ENCODE results near the gene MAP3K13. TPM values are rescaled to one million over a fixed set of nuclear protein-coding genes. Genes with fewer than 3 reads are reported as not detected.

Gene MAP3K13
- total RNA-seq, 1 donor from 2014 or later, result 40.3 TPM

DNA sequence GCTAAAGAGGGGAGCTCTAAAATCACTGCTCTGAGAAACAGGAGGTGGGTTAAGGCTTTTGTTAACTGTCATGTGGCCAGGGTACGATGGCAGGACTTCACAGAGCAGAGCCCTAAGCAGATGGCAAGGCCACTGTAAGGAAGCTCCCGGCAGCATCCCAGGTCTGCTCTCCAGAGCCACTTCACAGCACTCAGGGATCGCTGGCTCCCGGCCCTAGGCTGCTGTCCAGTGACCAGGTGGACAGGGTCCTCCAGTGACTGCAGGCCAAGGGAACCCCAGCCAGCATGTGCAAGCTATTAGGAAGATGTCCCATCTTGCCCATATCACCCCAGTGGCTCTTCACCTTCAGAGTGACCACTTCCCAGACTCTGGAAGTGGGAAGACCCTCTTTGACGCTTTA lies 125.5 kb downstream of the MAP3K13 start:
- Mint-ChIP-seq H3K4me1 (no peaks in the 10 kb centered on the region), H3K27me3 (ENCODE audit: low read depth) (no peaks in the 10 kb centered on the region), H3K36me3 (peaks cover 17% of the 10 kb centered on the region), H3K4me3 (no peak overlapping the region), H3K9me3 (no peaks in the 10 kb centered on the region), H3K27ac (no peak overlapping the region)
- TF ChIP-seq, protein P1, sequence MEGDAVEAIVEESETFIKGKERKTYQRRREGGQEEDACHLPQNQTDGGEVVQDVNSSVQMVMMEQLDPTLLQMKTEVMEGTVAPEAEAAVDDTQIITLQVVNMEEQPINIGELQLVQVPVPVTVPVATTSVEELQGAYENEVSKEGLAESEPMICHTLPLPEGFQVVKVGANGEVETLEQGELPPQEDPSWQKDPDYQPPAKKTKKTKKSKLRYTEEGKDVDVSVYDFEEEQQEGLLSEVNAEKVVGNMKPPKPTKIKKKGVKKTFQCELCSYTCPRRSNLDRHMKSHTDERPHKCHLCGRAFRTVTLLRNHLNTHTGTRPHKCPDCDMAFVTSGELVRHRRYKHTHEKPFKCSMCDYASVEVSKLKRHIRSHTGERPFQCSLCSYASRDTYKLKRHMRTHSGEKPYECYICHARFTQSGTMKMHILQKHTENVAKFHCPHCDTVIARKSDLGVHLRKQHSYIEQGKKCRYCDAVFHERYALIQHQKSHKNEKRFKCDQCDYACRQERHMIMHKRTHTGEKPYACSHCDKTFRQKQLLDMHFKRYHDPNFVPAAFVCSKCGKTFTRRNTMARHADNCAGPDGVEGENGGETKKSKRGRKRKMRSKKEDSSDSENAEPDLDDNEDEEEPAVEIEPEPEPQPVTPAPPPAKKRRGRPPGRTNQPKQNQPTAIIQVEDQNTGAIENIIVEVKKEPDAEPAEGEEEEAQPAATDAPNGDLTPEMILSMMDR (IDR thresholded peaks at IDR 0.05; ENCODE audit: unreplicated experiment), result no peak
- no peak for DNase-seq (ENCODE audit: low spot score in 2 of 2, unreplicated experiment in 2 of 2)

DNA sequence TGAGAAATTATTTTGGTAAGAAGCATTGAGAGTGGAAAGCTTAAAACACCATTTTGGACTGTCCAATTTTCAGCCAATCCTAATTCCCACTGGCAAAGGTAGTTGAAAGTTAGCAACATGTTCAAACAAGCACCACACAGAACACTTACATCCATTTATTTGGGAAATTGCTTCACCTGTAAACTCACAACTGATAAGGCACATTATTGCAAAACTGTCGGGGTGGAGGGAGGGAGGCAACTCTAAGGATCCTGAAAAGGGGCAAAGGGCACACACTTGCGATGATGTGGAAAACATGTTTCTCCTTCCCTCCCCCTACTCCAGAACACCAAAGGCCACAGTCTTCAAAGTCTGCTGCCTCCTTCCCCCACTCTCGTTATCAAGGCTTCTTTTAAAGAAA lies 126.5 kb downstream of the MAP3K13 start:
- H3K9me3 Mint-ChIP-seq, result no peaks in the 10 kb centered on the region
- no peaks in the 10 kb centered on the region for H3K27me3 Mint-ChIP-seq (ENCODE audit: low read depth)
- no peak overlapping the region for H3K27ac Mint-ChIP-seq
- H3K4me3 Mint-ChIP-seq, result no peak overlapping the region
- TF ChIP-seq, protein P1 (IDR thresholded peaks at IDR 0.05; ENCODE audit: unreplicated experiment), result no peak
- DNase-seq (ENCODE audit: low spot score in 2 of 2, unreplicated experiment in 2 of 2), result no peak
- peaks cover 23% of the 10 kb centered on the region for H3K36me3 Mint-ChIP-seq
- no peaks in the 10 kb centered on the region for H3K4me1 Mint-ChIP-seq

DNA sequence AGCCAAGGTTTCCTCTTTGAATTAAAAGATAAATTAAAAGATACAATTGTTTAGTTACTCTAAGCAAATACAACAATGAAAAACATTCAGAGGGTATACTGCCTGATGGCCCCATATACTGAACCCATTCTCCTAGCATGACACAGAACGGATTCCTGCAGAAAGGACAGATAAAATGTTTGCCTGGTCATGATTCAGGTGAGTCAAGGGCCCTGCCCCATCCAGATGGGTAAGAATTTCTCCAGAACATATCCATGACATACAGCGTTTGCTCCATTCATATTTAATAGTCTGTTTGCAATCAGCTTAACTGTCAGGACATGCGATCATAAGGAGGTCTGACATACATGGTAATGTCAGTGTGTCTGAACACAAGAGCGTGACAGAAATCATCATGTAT lies 127.3 kb downstream of the MAP3K13 start:
- DNase-seq (ENCODE audit: low spot score in 2 of 2, unreplicated experiment in 2 of 2), result no peak
- no peaks in the 10 kb centered on the region for H3K9me3 Mint-ChIP-seq
- H3K36me3 Mint-ChIP-seq, result peaks cover 27% of the 10 kb centered on the region
- H3K4me1 Mint-ChIP-seq, result no peaks in the 10 kb centered on the region
- no peak overlapping the region for H3K27ac Mint-ChIP-seq
- no peak overlapping the region for H3K4me3 Mint-ChIP-seq
- TF ChIP-seq, protein P1 (IDR thresholded peaks at IDR 0.05; ENCODE audit: unreplicated experiment), result no peak
- H3K27me3 Mint-ChIP-seq (ENCODE audit: low read depth), result no peaks in the 10 kb centered on the region

DNA sequence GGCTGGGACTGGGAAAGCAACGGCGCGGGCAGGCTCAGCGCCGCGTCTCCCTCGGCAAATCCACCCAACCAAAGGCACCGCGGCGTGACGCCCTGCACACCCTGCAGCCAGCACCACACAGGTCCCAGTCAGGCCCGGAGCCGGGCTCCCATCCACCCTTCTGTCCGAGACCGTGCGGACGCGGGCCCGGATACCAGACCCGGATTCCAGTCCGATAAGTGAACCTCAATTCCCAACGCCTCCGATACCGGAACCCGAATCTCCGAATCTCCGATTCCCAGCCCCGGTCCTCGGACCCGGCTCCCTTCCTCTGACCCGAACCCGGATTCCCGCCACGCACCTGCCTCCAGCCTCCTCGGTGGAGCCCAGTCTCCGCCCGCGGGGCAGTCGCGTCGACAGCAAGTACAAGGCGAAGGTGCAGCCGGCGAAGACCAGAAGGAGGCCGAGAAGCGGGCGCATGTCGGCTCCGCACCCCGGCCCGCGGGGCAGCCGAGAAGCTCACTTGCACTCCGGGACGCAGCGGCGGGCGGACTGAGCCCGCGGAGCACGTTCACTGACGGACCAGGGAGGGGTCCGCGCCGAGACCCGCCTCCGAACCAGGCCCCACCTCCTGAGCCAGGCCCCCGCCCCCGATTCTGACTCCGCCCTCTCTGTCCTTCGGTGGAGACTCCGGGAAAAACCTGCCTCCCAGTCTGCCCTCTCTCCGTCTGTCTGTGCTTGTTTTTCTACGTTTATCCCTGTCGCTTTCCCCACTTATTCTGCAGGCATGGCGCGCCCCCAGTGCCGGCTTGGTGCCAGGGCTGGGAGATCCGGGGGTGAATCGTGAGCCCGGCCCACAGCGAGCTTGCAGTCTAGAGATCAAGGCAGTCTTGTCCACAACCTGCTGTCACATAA lies 135.8 kb downstream of the MAP3K13 start, which contains the start of gene TMEM41A:
Gene TMEM41A, minus strand, starts transcription at position 533 of the 894 bp plus-strand sequence. Its CDS starts 74 bp downstream, at position 459.
- TF ChIP-seq, protein P1 (IDR thresholded peaks at IDR 0.05; ENCODE audit: unreplicated experiment), result no peak
- peaks cover 27% of the 10 kb centered on the region for H3K27me3 Mint-ChIP-seq (ENCODE audit: low read depth)
- peaks cover 16% of the 10 kb centered on the region for H3K36me3 Mint-ChIP-seq
- DNase-seq (ENCODE audit: low spot score in 2 of 2, unreplicated experiment in 2 of 2), result peak; percentile 89 to 96
- H3K4me1 Mint-ChIP-seq, result peaks cover 10% of the 10 kb centered on the region
- H3K9me3 Mint-ChIP-seq, result no peaks in the 10 kb centered on the region
- peak within 1 kb of the TSS; percentile 96 for H3K4me3 Mint-ChIP-seq
- H3K27ac Mint-ChIP-seq, result peak within 1 kb of the TSS; percentile 96

DNA sequence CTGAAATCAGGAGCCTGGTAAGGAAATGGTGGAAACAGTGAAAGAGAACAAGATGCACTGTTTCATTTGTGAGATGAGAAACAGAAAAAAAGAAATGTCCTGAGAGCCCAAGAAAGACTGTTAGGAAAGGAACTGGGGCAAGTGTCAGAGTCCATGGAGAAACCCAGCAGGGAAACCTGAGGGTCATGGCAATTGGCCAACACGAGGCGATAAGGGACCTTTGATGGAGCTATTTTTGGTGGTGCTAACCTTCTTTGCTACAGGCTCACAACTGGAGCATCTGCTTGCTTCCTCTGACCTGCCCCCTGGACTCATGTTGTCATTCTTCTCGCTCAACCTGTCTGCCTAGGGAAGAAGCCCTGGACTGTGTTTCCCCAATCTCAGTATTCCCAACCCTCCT lies 140.1 kb downstream of the MAP3K13 start:
- peaks cover 48% of the 10 kb centered on the region for H3K27me3 Mint-ChIP-seq (ENCODE audit: low read depth)
- H3K27ac Mint-ChIP-seq, result no peak overlapping the region
- H3K4me1 Mint-ChIP-seq, result peaks cover 3% of the 10 kb centered on the region
- H3K4me3 Mint-ChIP-seq, result no peak overlapping the region
- DNase-seq (ENCODE audit: low spot score in 2 of 2, unreplicated experiment in 2 of 2), result no peak
- H3K9me3 Mint-ChIP-seq, result no peaks in the 10 kb centered on the region
- TF ChIP-seq, protein P1 (IDR thresholded peaks at IDR 0.05; ENCODE audit: unreplicated experiment), result no peak
- H3K36me3 Mint-ChIP-seq, result no peaks in the 10 kb centered on the region
